Activated T-cell treated with anti-CD3 and anti-CD28 coated beads, Interleukin-2, amount 50 U/mL, for 72 hours (primary cell): Measurements from ENCODE around the gene CALN1. TPM values are rescaled to one million over a fixed set of nuclear protein-coding genes. Genes with fewer than 3 reads are reported as not detected.

ENCODE experiments used
- ATAC-seq, 2 donors: fragments of 150-1000 bp; cut with Tn5 transposase; replicated peaks in 1 of 2; 2 replicates each; pipeline ENCODE4 v1.10.0; 2021; ENCODE audit warnings: moderate library complexity in 2 of 2, mild to moderate bottlenecking in 1 of 2
- DNase-seq, 2 donors: peaks; one replicate each; pipeline ENCODE4 v3.0.0; 2021 to 2022; ENCODE audit warnings: mixed read lengths in 1 of 2
- H3K27ac Mint-ChIP-seq: one replicate; pipeline ENCODE4 v1.8.0; 2022; ENCODE audit warnings: mild to moderate bottlenecking, moderate library complexity, mixed read lengths
- H3K27me3 Mint-ChIP-seq: one replicate; pipeline ENCODE4 v1.8.0; 2022; ENCODE audit warnings: low read depth, mixed read lengths
- H3K36me3 Mint-ChIP-seq, 2 donors: one replicate each; pipeline ENCODE4 v1.8.0; 2022; ENCODE audit warnings: mixed read lengths in 2 of 2, mild to moderate bottlenecking in 1 of 2; ENCODE audit not compliant: insufficient read depth in 2 of 2
- H3K4me1 Mint-ChIP-seq: one replicate; pipeline ENCODE4 v1.8.0; 2022; ENCODE audit warnings: low read depth, mixed read lengths
- H3K4me3 Mint-ChIP-seq, 2 donors: one replicate each; pipeline ENCODE4 v1.8.0; 2022; ENCODE audit warnings: mild to moderate bottlenecking in 2 of 2, mixed read lengths in 2 of 2, moderate library complexity in 2 of 2
- H3K9me3 Mint-ChIP-seq, 2 donors: one replicate each; pipeline ENCODE4 v1.8.0; 2022; ENCODE audit warnings: mixed read lengths in 2 of 2
- total RNA-seq, 2 donors: library from RNA; stranded (reverse); gene quantifications; one replicate each; pipeline ENCODE4 v1.2.3, GENCODE V29; 2022

The CALN1 gene
- total RNA-seq, 2 donors from 2014 or later: 0.86 TPM; not detected in 1

GRCh38 chr7:72053292-72053691 is 358.8 kb downstream of the CALN1 start:
- Mint-ChIP-seq H3K27ac (no peak overlapping the region), H3K4me1 (peaks cover 5% of the 10 kb centered on the region), H3K4me3 (no peak overlapping the region), H3K27me3 (no peaks in the 10 kb centered on the region), H3K9me3 (peaks cover 4 to 6% of the 10 kb centered on the region in 2 donors), H3K36me3 (no peaks in the 10 kb centered on the region)
- no peak for ATAC-seq
- no peak for DNase-seq

GRCh38 chr7:72048420-72048819 is 363.7 kb downstream of the CALN1 start:
- no peak overlapping the region for H3K4me3 Mint-ChIP-seq
- peaks cover 0 to 2% of the 10 kb centered on the region in 2 donors for H3K36me3 Mint-ChIP-seq
- no peaks in the 10 kb centered on the region for H3K27me3 Mint-ChIP-seq
- ATAC-seq: no peak
- DNase-seq: no peak
- no peaks in the 10 kb centered on the region for H3K4me1 Mint-ChIP-seq
- H3K9me3 Mint-ChIP-seq: peaks cover 3% of the 10 kb centered on the region in 2 donors
- no peak overlapping the region for H3K27ac Mint-ChIP-seq

- H3K4me1 Mint-ChIP-seq: no peaks in the 10 kb centered on the region
- ATAC-seq: no peak
- H3K27me3 Mint-ChIP-seq: no peaks in the 10 kb centered on the region
- no peak overlapping the region for H3K4me3 Mint-ChIP-seq
- peaks cover 7% of the 10 kb centered on the region in 2 donors for H3K9me3 Mint-ChIP-seq
- no peak for DNase-seq
- no peak overlapping the region for H3K27ac Mint-ChIP-seq
- peaks cover 0 to 2% of the 10 kb centered on the region in 2 donors for H3K36me3 Mint-ChIP-seq
These were observed 369.3 kb downstream of the CALN1 start for GRCh38 chr7:72042855-72043254.

- H3K36me3 Mint-ChIP-seq: peaks cover 0 to 2% of the 10 kb centered on the region in 2 donors
- no peaks in the 10 kb centered on the region for H3K27me3 Mint-ChIP-seq
- DNase-seq (no peak), ATAC-seq (no peak)
- no peaks in the 10 kb centered on the region for H3K4me1 Mint-ChIP-seq
- H3K9me3 Mint-ChIP-seq: peaks cover 9 to 11% of the 10 kb centered on the region in 2 donors
- H3K4me3 Mint-ChIP-seq: no peak overlapping the region
- no peak overlapping the region for H3K27ac Mint-ChIP-seq
These were observed 371.5 kb downstream of the CALN1 start for GRCh38 chr7:72040641-72041040.

GRCh38 chr7:72039460-72039859 is 372.7 kb downstream of the CALN1 start:
- no peak for DNase-seq
- ATAC-seq: no peak
- H3K36me3 Mint-ChIP-seq: no peaks in the 10 kb centered on the region
- no peaks in the 10 kb centered on the region for H3K4me1 Mint-ChIP-seq
- H3K27me3 Mint-ChIP-seq: no peaks in the 10 kb centered on the region
- H3K4me3 Mint-ChIP-seq: no peak overlapping the region
- H3K9me3 Mint-ChIP-seq: peaks cover 9 to 10% of the 10 kb centered on the region in 2 donors
- no peak overlapping the region for H3K27ac Mint-ChIP-seq

- peaks cover 12 to 14% of the 10 kb centered on the region in 2 donors for H3K9me3 Mint-ChIP-seq
- H3K27ac Mint-ChIP-seq: no peak overlapping the region
- no peaks in the 10 kb centered on the region for H3K4me1 Mint-ChIP-seq
- no peaks in the 10 kb centered on the region for H3K27me3 Mint-ChIP-seq
- ATAC-seq (no peak), DNase-seq (no peak)
- H3K4me3 Mint-ChIP-seq: no peak overlapping the region
- no peaks in the 10 kb centered on the region for H3K36me3 Mint-ChIP-seq
These were observed 374.0 kb downstream of the CALN1 start for GRCh38 chr7:72038022-72038732.

- no peaks in the 10 kb centered on the region for H3K4me1 Mint-ChIP-seq
- no peak for ATAC-seq
- H3K27ac Mint-ChIP-seq: no peak overlapping the region
- H3K36me3 Mint-ChIP-seq: no peaks in the 10 kb centered on the region
- H3K4me3 Mint-ChIP-seq: no peak overlapping the region
- H3K9me3 Mint-ChIP-seq: peaks cover 12 to 15% of the 10 kb centered on the region in 2 donors
- DNase-seq: no peak
- no peaks in the 10 kb centered on the region for H3K27me3 Mint-ChIP-seq
These were observed 374.6 kb downstream of the CALN1 start for GRCh38 chr7:72037516-72037915.

- peaks cover 9 to 11% of the 10 kb centered on the region in 2 donors for H3K9me3 Mint-ChIP-seq
These were observed 376.9 kb downstream of the CALN1 start for GRCh38 chr7:72035266-72035665.

GRCh38 chr7:72032934-72033333 is 379.2 kb downstream of the CALN1 start:
- Mint-ChIP-seq H3K27me3 (no peaks in the 10 kb centered on the region), H3K4me1 (no peaks in the 10 kb centered on the region), H3K9me3 (peaks cover 11 to 13% of the 10 kb centered on the region in 2 donors), H3K36me3 (peaks cover 0 to 2% of the 10 kb centered on the region in 2 donors), H3K27ac (no peak overlapping the region), H3K4me3 (no peak overlapping the region)
- ATAC-seq (no peak), DNase-seq (no peak)

More at GRCh38 chr7:72035266-72035665, 376.9 kb downstream of the CALN1 start:
- DNase-seq (no peak), ATAC-seq (no peak)
- no peaks in the 10 kb centered on the region for H3K4me1 Mint-ChIP-seq
- no peak overlapping the region for H3K27ac Mint-ChIP-seq
- H3K36me3 Mint-ChIP-seq: no peaks in the 10 kb centered on the region
- H3K4me3 Mint-ChIP-seq: no peak overlapping the region
- no peaks in the 10 kb centered on the region for H3K27me3 Mint-ChIP-seq

GRCh38 chr7:72030994-72031667 is 381.0 kb downstream of the CALN1 start:
- Mint-ChIP-seq H3K4me3 (no peak overlapping the region), H3K36me3 (peaks cover 0 to 2% of the 10 kb centered on the region in 2 donors), H3K4me1 (no peaks in the 10 kb centered on the region), H3K27me3 (no peaks in the 10 kb centered on the region), H3K9me3 (peaks cover 8 to 12% of the 10 kb centered on the region in 2 donors), H3K27ac (no peak overlapping the region)
- no peak for DNase-seq
- no peak for ATAC-seq

GRCh38 chr7:72028267-72028666 is 383.9 kb downstream of the CALN1 start:
- no peaks in the 10 kb centered on the region for H3K4me1 Mint-ChIP-seq
- ATAC-seq (no peak), DNase-seq (no peak)
- H3K36me3 Mint-ChIP-seq: peaks cover 0 to 3% of the 10 kb centered on the region in 2 donors
- H3K27me3 Mint-ChIP-seq: no peaks in the 10 kb centered on the region
- H3K4me3 Mint-ChIP-seq: no peak overlapping the region
- H3K9me3 Mint-ChIP-seq: peaks cover 6 to 8% of the 10 kb centered on the region in 2 donors
- no peak overlapping the region for H3K27ac Mint-ChIP-seq

GRCh38 chr7:72025381-72025960 is 386.7 kb downstream of the CALN1 start:
- Mint-ChIP-seq H3K9me3 (peaks cover 8 to 12% of the 10 kb centered on the region in 2 donors), H3K4me3 (no peak overlapping the region), H3K36me3 (peaks cover 0 to 3% of the 10 kb centered on the region in 2 donors), H3K4me1 (no peaks in the 10 kb centered on the region), H3K27ac (no peak overlapping the region), H3K27me3 (no peaks in the 10 kb centered on the region)
- ATAC-seq (no peak), DNase-seq (no peak)

GRCh38 chr7:72023926-72024325 is 388.2 kb downstream of the CALN1 start:
- DNase-seq (no peak), ATAC-seq (no peak)
- no peak overlapping the region for H3K27ac Mint-ChIP-seq
- H3K4me3 Mint-ChIP-seq: no peak overlapping the region
- peaks cover 0 to 3% of the 10 kb centered on the region in 2 donors for H3K36me3 Mint-ChIP-seq
- H3K9me3 Mint-ChIP-seq: peaks cover 8 to 12% of the 10 kb centered on the region in 2 donors
- no peaks in the 10 kb centered on the region for H3K27me3 Mint-ChIP-seq
- H3K4me1 Mint-ChIP-seq: no peaks in the 10 kb centered on the region
